ENCODE measurements around the gene PEX16.

PEX16 gene

DNA sequence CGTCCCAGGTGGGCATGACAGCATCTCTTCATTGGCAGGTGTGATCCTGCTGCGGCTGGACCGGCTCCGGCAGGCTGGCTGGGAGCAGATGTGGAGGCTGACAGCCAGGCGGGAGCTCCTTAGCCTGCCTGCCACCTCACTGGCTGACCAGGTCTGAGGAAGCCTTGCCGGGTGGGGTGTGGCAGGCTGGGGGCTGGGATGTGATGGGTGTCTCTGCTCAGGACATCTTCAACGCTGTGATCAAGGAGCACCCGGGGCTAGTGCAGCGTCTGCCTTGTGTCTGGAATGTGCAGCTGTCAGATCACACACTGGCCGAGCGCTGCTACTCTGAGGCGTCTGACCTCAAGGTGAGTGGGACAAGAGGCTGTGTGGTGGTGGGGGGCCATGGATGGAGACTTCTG lies 8.3 kb upstream of the PEX16 start:
- Histone ChIP-seq H3K9me3 (ENCODE audit: low read length) (no peaks in the 10 kb centered on the region), H3K4me1 (ENCODE audit: insufficient read depth, low read length, severe bottlenecking) (peaks cover 41% of the 10 kb centered on the region), H2AFZ (ENCODE audit: low read length) (no peak overlapping the region), H4K20me1 (ENCODE audit: insufficient read depth, low read length) (no peaks in the 10 kb centered on the region), H3K79me2 (ENCODE audit: insufficient read depth, low read length) (no peaks in the 10 kb centered on the region), H3K4me2 (ENCODE audit: low read length) (no peak overlapping the region), H3K4me3 (ENCODE audit: low read depth, low read length, poor library complexity, severe bottlenecking) (no peak overlapping the region), H3K9me2 (ENCODE audit: low read depth, low read length) (no peaks in the 10 kb centered on the region), H3F3A (ENCODE audit: insufficient read depth, low read length) (no peaks in the 10 kb centered on the region), H3K36me3 (ENCODE audit: insufficient read depth, low read length) (no peaks in the 10 kb centered on the region), H3K27me3 (ENCODE audit: insufficient read depth, low read length) (no peaks in the 10 kb centered on the region; the same call in 1 of the 2 replicates), H3K27ac (ENCODE audit: low read depth, low read length, poor library complexity, severe bottlenecking) (no peak overlapping the region), H3K9ac (ENCODE audit: low read length) (no peak overlapping the region)
- TF ChIP-seq EZH2 (IDR thresholded peaks at IDR 0.05; ENCODE audit: borderline replicate concordance, low read length), result no peak
- TF ChIP-seq, protein P1, sequence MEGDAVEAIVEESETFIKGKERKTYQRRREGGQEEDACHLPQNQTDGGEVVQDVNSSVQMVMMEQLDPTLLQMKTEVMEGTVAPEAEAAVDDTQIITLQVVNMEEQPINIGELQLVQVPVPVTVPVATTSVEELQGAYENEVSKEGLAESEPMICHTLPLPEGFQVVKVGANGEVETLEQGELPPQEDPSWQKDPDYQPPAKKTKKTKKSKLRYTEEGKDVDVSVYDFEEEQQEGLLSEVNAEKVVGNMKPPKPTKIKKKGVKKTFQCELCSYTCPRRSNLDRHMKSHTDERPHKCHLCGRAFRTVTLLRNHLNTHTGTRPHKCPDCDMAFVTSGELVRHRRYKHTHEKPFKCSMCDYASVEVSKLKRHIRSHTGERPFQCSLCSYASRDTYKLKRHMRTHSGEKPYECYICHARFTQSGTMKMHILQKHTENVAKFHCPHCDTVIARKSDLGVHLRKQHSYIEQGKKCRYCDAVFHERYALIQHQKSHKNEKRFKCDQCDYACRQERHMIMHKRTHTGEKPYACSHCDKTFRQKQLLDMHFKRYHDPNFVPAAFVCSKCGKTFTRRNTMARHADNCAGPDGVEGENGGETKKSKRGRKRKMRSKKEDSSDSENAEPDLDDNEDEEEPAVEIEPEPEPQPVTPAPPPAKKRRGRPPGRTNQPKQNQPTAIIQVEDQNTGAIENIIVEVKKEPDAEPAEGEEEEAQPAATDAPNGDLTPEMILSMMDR (IDR thresholded peaks at IDR 0.05; ENCODE audit: low read length), result no peak

DNA sequence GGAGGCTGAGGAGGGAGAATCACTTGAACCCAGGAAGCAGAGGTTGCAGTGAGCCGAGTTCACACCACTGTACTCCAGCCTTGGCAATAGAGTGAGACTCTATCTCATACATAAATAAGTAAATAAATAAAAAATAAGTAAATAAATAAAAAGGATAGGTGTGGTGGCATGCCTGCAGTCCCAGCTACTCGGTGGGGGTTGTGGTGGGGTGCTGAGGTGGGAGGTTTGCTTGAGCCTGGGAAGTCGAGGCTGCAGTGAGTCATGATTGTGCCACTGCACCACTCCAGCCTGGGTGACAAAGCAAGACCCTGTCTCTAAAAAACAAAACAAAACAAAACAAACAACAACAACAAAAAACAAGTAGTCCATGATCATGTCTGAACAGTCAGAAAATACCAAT lies 7.9 kb upstream of the PEX16 start:
- H3K9me2 ChIP-seq (ENCODE audit: low read depth, low read length), result no peaks in the 10 kb centered on the region
- H3K4me2 ChIP-seq (ENCODE audit: low read length), result no peak overlapping the region
- no peak overlapping the region for H2AFZ ChIP-seq (ENCODE audit: low read length)
- H3K27ac ChIP-seq (ENCODE audit: low read depth, low read length, poor library complexity, severe bottlenecking), result no peak overlapping the region
- peaks cover 36% of the 10 kb centered on the region for H3K4me1 ChIP-seq (ENCODE audit: insufficient read depth, low read length, severe bottlenecking)
- no peak overlapping the region for H3K9ac ChIP-seq (ENCODE audit: low read length)
- H3F3A ChIP-seq (ENCODE audit: insufficient read depth, low read length), result no peaks in the 10 kb centered on the region
- H4K20me1 ChIP-seq (ENCODE audit: insufficient read depth, low read length), result no peaks in the 10 kb centered on the region
- H3K27me3 ChIP-seq (ENCODE audit: insufficient read depth, low read length), result no peaks in the 10 kb centered on the region; the same call in 1 of the 2 replicates
- no peak overlapping the region for H3K4me3 ChIP-seq (ENCODE audit: low read depth, low read length, poor library complexity, severe bottlenecking)
- no peaks in the 10 kb centered on the region for H3K9me3 ChIP-seq (ENCODE audit: low read length)
- H3K79me2 ChIP-seq (ENCODE audit: insufficient read depth, low read length), result no peaks in the 10 kb centered on the region
- no peak for TF ChIP-seq EZH2 (IDR thresholded peaks at IDR 0.05; ENCODE audit: borderline replicate concordance, low read length)
- TF ChIP-seq, protein P1 (IDR thresholded peaks at IDR 0.05; ENCODE audit: low read length), result no peak
- H3K36me3 ChIP-seq (ENCODE audit: insufficient read depth, low read length), result no peaks in the 10 kb centered on the region

DNA sequence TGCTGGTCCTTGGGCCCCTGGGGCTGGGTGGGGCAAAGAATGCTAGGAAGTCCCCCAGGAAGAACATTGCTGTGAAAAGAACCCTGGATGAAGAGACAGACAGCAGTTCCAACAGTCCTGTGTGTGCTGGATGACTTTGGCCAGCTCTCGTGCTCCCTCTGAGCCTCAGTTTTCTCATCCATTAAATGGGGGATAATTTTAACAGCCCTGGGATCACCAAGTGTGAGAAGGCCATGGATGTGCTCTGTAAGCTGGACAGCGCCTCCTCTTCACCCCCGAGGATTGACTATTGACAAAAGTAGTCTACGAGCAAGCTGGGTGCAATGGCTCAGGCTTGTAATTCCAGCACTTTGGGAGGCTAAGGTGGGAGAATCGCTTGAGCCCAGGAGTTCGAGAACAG lies 7.2 kb upstream of the PEX16 start:
- Histone ChIP-seq H2AFZ (ENCODE audit: low read length) (no peak overlapping the region), H3K27ac (ENCODE audit: low read depth, low read length, poor library complexity, severe bottlenecking) (no peak overlapping the region), H3K4me1 (ENCODE audit: insufficient read depth, low read length, severe bottlenecking) (peaks cover 30% of the 10 kb centered on the region), H3K36me3 (ENCODE audit: insufficient read depth, low read length) (no peaks in the 10 kb centered on the region), H3K4me3 (ENCODE audit: low read depth, low read length, poor library complexity, severe bottlenecking) (no peak overlapping the region), H3F3A (ENCODE audit: insufficient read depth, low read length) (no peaks in the 10 kb centered on the region), H4K20me1 (ENCODE audit: insufficient read depth, low read length) (no peaks in the 10 kb centered on the region), H3K9me2 (ENCODE audit: low read depth, low read length) (no peaks in the 10 kb centered on the region), H3K79me2 (ENCODE audit: insufficient read depth, low read length) (no peaks in the 10 kb centered on the region), H3K27me3 (ENCODE audit: insufficient read depth, low read length) (no peaks in the 10 kb centered on the region; the same call in 1 of the 2 replicates), H3K9me3 (ENCODE audit: low read length) (no peaks in the 10 kb centered on the region), H3K4me2 (ENCODE audit: low read length) (no peak overlapping the region), H3K9ac (ENCODE audit: low read length) (no peak overlapping the region)
- TF ChIP-seq, protein P1 (IDR thresholded peaks at IDR 0.05; ENCODE audit: low read length), result no peak

Measured in OCI-LY1 (cell line).